Inflammatory macrophage treated with lipopolysaccharide for 1 hour (primary cell): ENCODE data around the gene CNTN1.
"Not testable (repeated sequence)": the region's sequence is repeated elsewhere in the genome, so short reads cannot be mapped to it uniquely, and the experiment has no call there.

ENCODE experiments used
- DNase-seq, 2 donors: peaks; one replicate each; pipeline ENCODE4 v3.0.0-alpha.2; 2020 to 2022

Gene CNTN1

GRCh38 chr12:40711121-40711520, 18.9 kb downstream of the CNTN1 start:
- DNase-seq: no peak

- DNase-seq: no peak
These were observed 22.4 kb downstream of the CNTN1 start for GRCh38 chr12:40714636-40715035.

- no peak for DNase-seq
These were observed 23.8 kb downstream of the CNTN1 start for GRCh38 chr12:40716037-40716436.

- no peak for DNase-seq
These were observed 25.3 kb downstream of the CNTN1 start for GRCh38 chr12:40717576-40717975.

- no peak for DNase-seq
These were observed 26.7 kb downstream of the CNTN1 start for GRCh38 chr12:40718878-40719372.

- DNase-seq: no peak
These were observed 30.8 kb downstream of the CNTN1 start for GRCh38 chr12:40723001-40723400.

GRCh38 chr12:40726366-40726765, 34.1 kb downstream of the CNTN1 start:
- no peak for DNase-seq

- DNase-seq: no peak
These were observed 35.7 kb downstream of the CNTN1 start for GRCh38 chr12:40727774-40728483.

- no peak for DNase-seq
These were observed 38.0 kb downstream of the CNTN1 start for GRCh38 chr12:40730281-40730680.

- no peak for DNase-seq
These were observed 41.6 kb downstream of the CNTN1 start for GRCh38 chr12:40733871-40734270.

- no peak for DNase-seq
These were observed 42.0 kb downstream of the CNTN1 start for GRCh38 chr12:40734276-40734675.

- no peak for DNase-seq
These were observed 43.5 kb downstream of the CNTN1 start for GRCh38 chr12:40735551-40736230.

- not testable (repeated sequence) for DNase-seq
These were observed 45.2 kb downstream of the CNTN1 start for GRCh38 chr12:40737416-40737815.

GRCh38 chr12:40738856-40739255, 46.6 kb downstream of the CNTN1 start:
- DNase-seq: no peak

- no peak for DNase-seq
These were observed 49.8 kb downstream of the CNTN1 start for GRCh38 chr12:40742041-40742440.

GRCh38 chr12:40745386-40745785, 53.1 kb downstream of the CNTN1 start:
- no peak for DNase-seq

- no peak for DNase-seq
These were observed 57.6 kb downstream of the CNTN1 start for GRCh38 chr12:40749863-40750262.

- no peak for DNase-seq
These were observed 59.8 kb downstream of the CNTN1 start for GRCh38 chr12:40752011-40752410.

- no peak for DNase-seq
These were observed 68.6 kb downstream of the CNTN1 start for GRCh38 chr12:40760821-40761220.

- no peak for DNase-seq
These were observed 69.8 kb downstream of the CNTN1 start for GRCh38 chr12:40762072-40762471.

- DNase-seq: no peak
These were observed 76.1 kb downstream of the CNTN1 start for GRCh38 chr12:40768125-40768864.

- no peak for DNase-seq
These were observed 77.6 kb downstream of the CNTN1 start for GRCh38 chr12:40769846-40770245.

- no peak for DNase-seq
These were observed 78.5 kb downstream of the CNTN1 start for GRCh38 chr12:40770781-40771180.

GRCh38 chr12:40775661-40776060, 83.4 kb downstream of the CNTN1 start:
- DNase-seq: no peak
